SHP77 treated with DMSO at 0.1 percent for 48 hours (cell line): ENCODE data around the gene POU2F3.

Source experiments
- DNase-seq: peaks from one replicate; lab custom pipeline; 2025; lab: John Stamatoyannopoulos, UW

Gene POU2F3

GRCh38 chr11:120239713-120240640, at the start of gene POU2F3:
Gene POU2F3 (plus strand): TSS chr11:120240140. CDS start chr11:120240344, 204 bp downstream.
- DNase-seq: no peak

GRCh38 chr11:120191058-120191457, 48.9 kb upstream of the POU2F3 start:
- no peak for DNase-seq

DNA sequence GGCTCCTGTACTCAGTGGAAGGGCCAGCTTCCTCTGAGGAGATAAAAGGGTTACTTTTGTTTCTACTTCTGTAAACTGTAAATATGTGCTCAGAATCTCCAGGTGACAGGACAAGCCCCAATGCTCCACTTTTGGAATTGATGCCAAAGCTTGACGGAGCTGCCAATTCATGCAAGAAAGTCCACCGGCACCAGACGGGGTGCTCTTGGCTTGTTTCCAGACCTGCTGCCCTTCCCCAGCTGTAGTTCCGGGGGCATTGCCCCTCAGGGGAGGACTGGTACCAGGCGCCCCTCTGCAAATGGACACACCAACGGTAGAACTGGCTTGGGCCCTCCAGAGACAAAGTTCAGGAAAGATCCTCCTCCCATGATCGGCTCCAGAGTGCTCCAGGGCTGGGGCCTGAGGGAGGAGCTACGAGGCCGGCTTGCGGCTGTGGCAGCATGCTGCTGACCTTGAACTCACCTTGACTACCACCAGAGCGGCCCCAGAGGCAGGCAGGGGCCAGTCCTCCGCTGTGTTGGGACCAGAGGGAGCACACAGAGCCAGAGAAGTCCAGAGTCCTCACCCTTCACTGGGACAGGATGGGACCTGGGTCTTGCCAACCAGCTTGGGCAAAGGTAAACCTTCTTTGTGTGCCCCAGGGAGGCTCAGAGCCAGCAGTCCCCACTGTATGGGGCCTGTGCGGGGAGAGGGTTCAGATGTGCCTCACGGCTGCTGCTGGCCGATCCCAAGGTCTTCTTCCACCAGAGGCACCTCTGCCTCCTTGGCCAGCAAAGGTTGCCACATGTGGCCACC, 46.9 kb upstream of the POU2F3 start:
- no peak for DNase-seq

- DNase-seq: no peak
Measured at GRCh38 chr11:120194166-120194565, 45.8 kb upstream of the POU2F3 start.

- DNase-seq: no peak
Measured at GRCh38 chr11:120195601-120196320, 44.2 kb upstream of the POU2F3 start.

DNA sequence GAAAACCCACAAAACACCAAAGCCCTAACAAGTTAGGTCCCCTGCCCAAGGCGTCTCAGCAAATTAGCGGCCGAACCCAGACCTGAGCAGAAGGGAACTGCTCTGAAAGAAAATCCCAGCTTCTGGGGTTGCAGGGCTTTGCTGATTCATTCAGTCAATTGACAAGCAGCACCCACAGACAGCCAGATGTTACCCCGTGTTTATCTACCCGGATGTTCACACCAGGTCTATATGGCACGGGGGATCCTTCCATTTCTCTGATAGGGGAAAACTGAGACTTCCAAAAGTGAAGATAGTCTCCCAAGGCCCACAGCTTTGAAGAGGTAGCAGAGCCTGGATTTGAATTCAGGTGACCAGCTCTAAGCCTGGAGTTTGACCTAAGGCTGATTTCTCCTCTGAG, 43.1 kb upstream of the POU2F3 start:
- DNase-seq: no peak

GRCh38 chr11:120197251-120197891, 42.6 kb upstream of the POU2F3 start:
- no peak for DNase-seq

GRCh38 chr11:120197977-120198376, 42.0 kb upstream of the POU2F3 start:
- DNase-seq: no peak

DNA sequence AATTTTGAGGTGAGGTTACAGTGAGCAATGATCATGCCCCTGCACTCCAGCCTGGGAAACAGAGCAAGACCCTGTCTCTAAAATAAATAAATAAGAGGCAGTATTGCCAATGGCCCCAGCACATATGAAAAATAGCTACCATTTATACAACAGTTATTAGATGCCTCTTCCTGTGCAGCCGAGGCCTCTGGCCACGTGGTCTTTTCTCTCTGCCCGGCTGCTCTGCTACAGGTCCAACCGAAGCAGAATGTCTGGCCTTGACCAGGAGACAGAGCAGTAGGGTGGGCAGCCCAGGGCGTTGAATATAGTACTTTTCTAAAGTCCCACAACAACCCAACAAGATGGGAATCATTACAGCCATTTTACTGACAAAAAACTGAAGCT, 41.5 kb upstream of the POU2F3 start:
- no peak for DNase-seq

DNA sequence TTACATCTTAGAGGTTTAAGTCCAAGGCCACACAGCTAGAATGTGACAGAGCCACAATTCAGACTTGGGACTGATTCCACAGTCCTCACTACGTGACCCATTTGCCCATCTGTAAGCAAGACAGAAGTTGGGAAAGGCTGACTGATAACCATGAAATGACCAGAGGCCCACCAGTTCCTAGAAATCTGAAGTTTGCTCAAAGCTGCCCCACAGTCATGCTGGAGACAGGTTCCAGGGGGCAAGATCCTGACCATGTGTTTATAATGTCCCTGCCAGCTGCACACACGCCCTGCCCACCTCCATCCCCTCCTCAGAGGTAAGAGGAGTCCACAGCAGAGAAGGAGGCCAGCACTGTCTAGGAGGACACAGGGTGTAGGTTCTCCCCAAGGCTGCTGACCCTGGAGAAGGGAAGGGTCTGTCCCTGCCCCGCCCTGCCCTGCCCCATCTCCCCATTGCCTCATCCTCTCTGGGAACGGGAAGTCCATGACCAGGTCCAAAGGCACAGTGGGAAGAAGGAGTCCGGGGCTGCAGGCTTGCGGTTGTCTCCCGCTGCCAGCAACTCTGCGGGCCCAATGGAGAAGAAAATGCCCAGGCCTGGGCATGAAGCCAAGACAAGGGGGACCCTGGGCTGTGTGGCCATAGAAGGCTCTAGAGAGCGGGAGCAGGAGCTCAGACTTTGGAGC, 41.0 kb upstream of the POU2F3 start:
- DNase-seq: no peak

DNA sequence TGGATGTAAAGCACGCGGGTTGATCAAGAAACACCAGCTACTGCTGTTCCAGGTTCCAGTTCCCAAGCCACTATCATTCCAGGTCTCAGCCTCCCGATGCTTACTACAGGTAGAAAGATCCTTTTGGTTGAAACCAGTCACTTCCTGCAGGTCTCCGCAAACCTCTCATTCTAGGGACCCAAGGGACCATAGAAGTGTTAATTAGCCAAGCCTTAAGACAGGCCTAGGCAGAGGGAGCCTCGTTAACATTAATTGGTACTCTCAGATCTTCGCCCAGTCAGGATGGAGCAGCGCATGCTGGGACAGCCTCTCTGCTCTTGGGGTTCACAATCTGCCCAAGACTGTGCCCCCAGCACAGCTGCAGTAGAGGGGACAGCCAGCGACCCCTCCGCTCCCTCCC, 40.3 kb upstream of the POU2F3 start:
- no peak for DNase-seq

DNA sequence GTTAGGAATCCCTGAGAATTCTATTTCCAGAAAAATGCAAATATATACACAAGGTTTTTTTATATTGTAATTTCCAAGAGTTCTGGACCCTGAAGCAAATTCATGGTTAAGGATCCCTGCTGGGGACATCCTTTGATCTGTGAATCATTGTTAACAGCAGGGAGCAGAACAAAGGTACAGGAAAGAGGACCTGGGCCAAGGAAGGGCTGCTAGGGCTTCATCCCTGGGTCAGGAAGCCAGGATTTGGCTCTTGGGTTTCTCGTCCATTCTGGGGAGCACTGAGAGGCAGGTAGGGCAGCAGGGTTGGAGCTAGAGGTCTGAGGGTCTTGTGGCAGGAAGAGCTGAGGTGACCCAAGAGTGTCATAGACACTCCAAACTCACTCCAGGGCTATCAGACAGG, 39.3 kb upstream of the POU2F3 start:
- DNase-seq: no peak

- no peak for DNase-seq
Measured at GRCh38 chr11:120201653-120202052, 38.3 kb upstream of the POU2F3 start.

DNA sequence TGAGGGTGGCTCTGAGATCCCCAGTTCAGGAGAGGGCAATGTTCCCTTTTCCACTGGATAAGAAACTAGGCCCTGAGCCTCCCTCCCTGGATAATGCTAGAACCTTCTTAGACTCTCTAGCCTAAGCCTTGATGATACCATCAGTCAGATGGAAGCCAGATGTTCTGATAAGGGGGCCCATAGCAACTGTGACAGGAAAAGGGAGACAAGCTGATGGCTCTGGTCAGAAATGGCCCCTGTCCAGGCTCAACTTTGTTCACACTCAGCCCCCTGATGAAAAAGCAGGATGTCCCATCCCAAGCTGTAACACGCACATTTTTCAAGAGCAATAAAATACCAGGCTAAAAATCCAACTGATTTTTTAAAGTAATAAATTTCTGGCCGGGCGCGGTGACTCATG, 36.3 kb upstream of the POU2F3 start:
- DNase-seq: no peak

DNA sequence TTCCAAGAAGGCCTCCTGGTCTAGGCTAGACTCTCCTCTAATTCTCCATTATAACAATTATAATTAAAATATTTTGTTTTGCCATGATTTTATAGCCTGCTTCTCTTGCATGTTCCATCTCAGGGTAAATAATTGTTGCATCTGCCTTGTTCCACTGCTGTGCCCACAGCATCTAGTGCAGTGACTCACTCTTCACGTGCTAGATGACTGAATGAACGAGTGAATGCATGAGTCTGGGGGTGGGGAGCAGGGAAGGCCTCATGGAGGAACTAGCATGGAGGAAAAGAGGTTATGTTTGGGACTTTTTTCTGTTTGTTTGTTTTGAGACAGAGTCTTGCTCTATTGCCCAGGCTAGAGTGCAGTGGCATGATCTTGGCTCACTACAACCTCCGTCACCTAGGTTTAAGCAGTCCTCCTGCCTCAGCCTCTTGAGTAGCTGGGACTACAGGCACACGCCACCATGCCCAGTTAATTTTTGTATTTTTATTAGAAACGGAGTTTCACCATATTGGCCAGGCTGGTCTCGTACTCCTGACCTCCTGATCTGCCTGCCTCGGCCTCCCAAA, 34.3 kb upstream of the POU2F3 start:
- DNase-seq: no peak

- no peak for DNase-seq
Measured at GRCh38 chr11:120207512-120207911, 32.4 kb upstream of the POU2F3 start.

DNA sequence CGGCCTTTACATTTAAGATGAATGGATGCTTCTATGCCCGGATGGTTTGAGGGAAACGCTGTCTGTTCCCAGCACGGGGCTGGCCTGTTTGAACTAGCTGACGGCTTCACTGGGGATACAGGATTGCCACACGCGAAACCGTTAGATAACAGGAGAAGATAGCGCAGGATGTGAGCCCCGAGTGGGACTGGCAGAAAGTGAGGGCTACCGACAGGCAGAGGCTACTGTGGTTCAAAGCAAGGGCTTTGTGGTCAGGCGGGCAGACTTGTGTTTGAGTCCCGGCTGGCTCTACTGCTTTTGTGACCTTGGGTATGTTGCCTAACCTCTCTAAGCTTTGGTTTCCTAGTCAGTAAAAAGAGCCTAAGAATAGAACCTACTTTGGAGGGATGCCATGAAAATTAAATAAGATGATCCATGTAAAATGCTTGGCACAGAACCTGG, 31.9 kb upstream of the POU2F3 start:
- no peak for DNase-seq

DNA sequence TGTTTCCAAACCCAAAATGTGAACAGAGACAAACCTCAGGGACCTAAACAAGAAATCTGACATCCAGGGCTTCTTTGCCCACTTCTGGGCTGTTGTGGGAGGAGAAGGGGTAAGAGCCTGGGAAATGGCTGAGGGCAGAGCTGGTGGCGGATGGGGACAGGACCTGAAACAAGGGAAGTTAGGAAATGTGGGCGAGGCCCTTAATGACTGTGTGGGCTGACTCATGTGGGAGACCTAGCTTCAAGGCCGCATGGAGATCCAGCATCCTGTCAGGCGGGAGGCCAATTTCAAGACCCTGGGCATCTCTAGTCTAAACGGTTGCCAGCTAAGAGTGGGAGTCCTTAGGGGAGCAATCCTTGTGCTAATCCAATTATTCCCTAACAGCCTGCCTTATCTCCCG, 31.2 kb upstream of the POU2F3 start:
- DNase-seq: no peak

GRCh38 chr11:120209746-120210625, 30.0 kb upstream of the POU2F3 start:
- no peak for DNase-seq
